SK-N-SH (cell line): Measurements from ENCODE around the gene ADAMTS3. TPM values are rescaled to one million over a fixed set of nuclear protein-coding genes. Genes with fewer than 3 reads are reported as not detected.

ENCODE experiments used
- CTCF ChIA-PET: fragments of 300-600, 350-600 bp; formaldehyde crosslinking; extraction: SDS; loops from one replicate; lab custom pipeline; 2021; lab: Yijun Ruan, JAX
- POLR2A ChIA-PET: fragments of 350-600 bp; sonication (Branson Sonifier 250); formaldehyde crosslinking; extraction: SDS; loops from one replicate; lab custom pipeline; 2020; ENCODE audit warnings: antibody characterized with exemption, inconsistent platforms; lab: Yijun Ruan, JAX
- DNase-seq: peaks from one replicate; pipeline ENCODE4 v3.0.0; 2012
- H2AFZ ChIP-seq: fragments of 200-600 bp; sonication (generic); 2 replicates; pipeline ENCODE4 v1.8.1; 2016; ENCODE audit warnings: antibody characterized with exemption, mild to moderate bottlenecking, low read depth
- H3F3A ChIP-seq: fragments of 200-600 bp; sonication (generic); replicated peaks from 2 replicates; pipeline ENCODE3; 2016; ENCODE audit warnings: antibody characterized with exemption, mild to moderate bottlenecking; ENCODE audit not compliant: insufficient read depth
- H3K27ac ChIP-seq, 2 experiments: fragments of 200-500 bp in 1 of 2; fragments of 200-600 bp in 1 of 2; sonication (Bioruptor generic) in 1 of 2; sonication (generic), shearing (Covaris generic) in 1 of 2; 2 replicates each; pipeline versions ENCODE4 v1.5.1 to v1.6.1; 2014 to 2016; ENCODE audit warnings: low read depth in 2 of 2, inconsistent platforms in 1 of 2, low read length in 1 of 2, mild to moderate bottlenecking in 1 of 2, mixed read lengths in 1 of 2
- H3K27me3 ChIP-seq: fragments of 200-600 bp; sonication (generic), shearing (Covaris generic); 2 replicates; pipeline ENCODE4 v1.6.1; 2016; ENCODE audit warnings: mixed run types; ENCODE audit not compliant: insufficient read depth
- H3K36me3 ChIP-seq, 2 experiments: fragments of 200-500 bp in 1 of 2; fragments of 200-600 bp in 1 of 2; sonication (Bioruptor generic) in 1 of 2; sonication (generic) in 1 of 2; replicated peaks in 1 of 2; 2 replicates each; pipeline versions ENCODE3 to v1.5.1; 2014 to 2016; ENCODE audit warnings: low read length in 1 of 2, mild to moderate bottlenecking in 1 of 2; ENCODE audit not compliant: insufficient read depth in 2 of 2, control insufficient read depth in 1 of 2
- H3K4me1 ChIP-seq, 2 experiments: fragments of 200-500 bp in 1 of 2; fragments of 200-600 bp in 1 of 2; sonication (Bioruptor generic) in 1 of 2; sonication (generic), shearing (Covaris generic) in 1 of 2; 2 replicates each; pipeline versions ENCODE4 v1.5.1 to v1.6.1; 2014 to 2016; ENCODE audit warnings: low read depth in 1 of 2, low read length in 1 of 2, mixed run types in 1 of 2; ENCODE audit not compliant: insufficient read depth in 2 of 2, control insufficient read depth in 1 of 2
- H3K4me2 ChIP-seq: fragments of 200-600 bp; sonication (generic), shearing (Covaris generic); 2 replicates; pipeline ENCODE4 v1.6.1; 2017; ENCODE audit warnings: mixed run types
- H3K4me3 ChIP-seq, 2 experiments: fragments of 200-500 bp in 1 of 2; fragments of 200-600 bp in 1 of 2; sonication (Bioruptor generic) in 1 of 2; sonication (generic), shearing (Covaris generic) in 1 of 2; 2 replicates each; pipeline versions ENCODE4 v1.5.1 to v1.8.1; 2014 to 2016; ENCODE audit warnings: low read depth in 2 of 2, inconsistent platforms in 1 of 2, low read length in 1 of 2, mild to moderate bottlenecking in 1 of 2, mixed read lengths in 1 of 2, moderate library complexity in 1 of 2
- H3K79me2 ChIP-seq: fragments of 200-600 bp; sonication (generic); 2 replicates; pipeline ENCODE4 v1.8.1; 2017; ENCODE audit warnings: mild to moderate bottlenecking; ENCODE audit not compliant: insufficient read depth
- H3K9ac ChIP-seq: fragments of 200-600 bp; sonication (generic); 2 replicates; pipeline ENCODE4 v1.6.1; 2017; ENCODE audit warnings: mixed run types
- H3K9me2 ChIP-seq: fragments of 200-600 bp; sonication (generic); 2 replicates; pipeline ENCODE4 v1.6.1; 2017; ENCODE audit warnings: mixed run types
- H3K9me3 ChIP-seq: fragments of 200-600 bp; sonication (generic); 2 replicates; pipeline ENCODE4 v1.6.1; 2017; ENCODE audit warnings: mixed run types, mild to moderate bottlenecking, moderate library complexity
- H4K20me1 ChIP-seq: fragments of 200-600 bp; sonication (generic); 2 replicates; pipeline ENCODE4 v1.6.1; 2017; ENCODE audit warnings: mild to moderate bottlenecking, mixed run types; ENCODE audit not compliant: insufficient read depth
- EZH2phosphoT487 ChIP-seq: fragments of 200-600 bp; sonication (generic); IDR thresholded peaks from 2 replicates; pipeline ENCODE4 v1.6.1; 2017; ENCODE audit warnings: low read depth, mixed run types, mild to moderate bottlenecking, antibody characterized with exemption, moderate library complexity, borderline replicate concordance
- FOXJ3 ChIP-seq: sonication (generic); formaldehyde crosslinking; IDR thresholded peaks from 2 replicates; pipeline ENCODE4 v1.5.1; 2020; ENCODE audit warnings: mild to moderate bottlenecking, missing genetic modification reagents
- FOXM1 ChIP-seq: IDR thresholded peaks from 2 replicates; pipeline ENCODE4 v1.4.0; 2012; ENCODE audit warnings: low read depth, mild to moderate bottlenecking
- GABPA ChIP-seq: IDR thresholded peaks from 2 replicates; pipeline ENCODE4 v1.4.0; 2012; ENCODE audit warnings: low read depth, mild to moderate bottlenecking
- GATA2 ChIP-seq: sonication (generic); formaldehyde crosslinking; IDR thresholded peaks from 2 replicates; pipeline ENCODE4 v1.5.0; 2020; ENCODE audit warnings: mild to moderate bottlenecking, missing genetic modification reagents
- JUND ChIP-seq: IDR thresholded peaks from 2 replicates; pipeline ENCODE4 v1.4.0; 2012
- POLR2AphosphoS5 ChIP-seq: IDR thresholded peaks from 2 replicates; pipeline ENCODE4 v1.6.1; 2012; ENCODE audit warnings: low read depth, low read length
- RAD21 ChIP-seq: IDR thresholded peaks from 2 replicates; pipeline ENCODE4 v1.6.1; 2012; ENCODE audit warnings: mild to moderate bottlenecking, low read length
- RFX5 ChIP-seq: IDR thresholded peaks from 2 replicates; pipeline ENCODE4 v1.6.1; 2012; ENCODE audit warnings: mild to moderate bottlenecking, improper control_type of control experiment, low read length
- RXRA ChIP-seq: IDR thresholded peaks from 2 replicates; pipeline ENCODE4 v1.4.0; 2012; ENCODE audit warnings: low read depth, mild to moderate bottlenecking, borderline replicate concordance
- SMC3 ChIP-seq: IDR thresholded peaks from 2 replicates; pipeline ENCODE4 v1.6.1; 2012; ENCODE audit warnings: low read depth, low read length, improper control_type of control experiment
- TAF1 ChIP-seq: IDR thresholded peaks from 2 replicates; pipeline ENCODE4 v1.6.1; 2012; ENCODE audit warnings: low read depth, mild to moderate bottlenecking, low read length, moderate library complexity, borderline replicate concordance
- WGBS: methylation state at CpG from one replicate; pipeline ENCODE4 v1.1.6; 2017; ENCODE audit warnings: low lambda C conversion rate; 5-methylcytosine and 5-hydroxymethylcytosine counted together
- polyA plus RNA-seq, 3 experiments: library from polyadenylated mRNA; depleted of rRNA; stranded (reverse); fragments of >200 nt; gene quantifications; 2 replicates each; pipeline ENCODE4 v1.2.3, GENCODE V29; 2012
- TF ChIP-seq, protein P1 (sequence below): fragments of 150-350 bp; IDR thresholded peaks from 2 replicates; pipeline ENCODE4 v1.6.1; 2017; ENCODE audit warnings: antibody characterized with exemption, low read length, low read depth, borderline replicate concordance
- TF ChIP-seq, protein P2 (sequence below): IDR thresholded peaks from 2 replicates; pipeline ENCODE4 v1.4.0; 2012; ENCODE audit warnings: low read depth, borderline replicate concordance

The ADAMTS3 gene
- polyA plus RNA-seq, 1 of the 3 experiments (the other 2 are of a cell fraction): 0.99 TPM

DNA sequence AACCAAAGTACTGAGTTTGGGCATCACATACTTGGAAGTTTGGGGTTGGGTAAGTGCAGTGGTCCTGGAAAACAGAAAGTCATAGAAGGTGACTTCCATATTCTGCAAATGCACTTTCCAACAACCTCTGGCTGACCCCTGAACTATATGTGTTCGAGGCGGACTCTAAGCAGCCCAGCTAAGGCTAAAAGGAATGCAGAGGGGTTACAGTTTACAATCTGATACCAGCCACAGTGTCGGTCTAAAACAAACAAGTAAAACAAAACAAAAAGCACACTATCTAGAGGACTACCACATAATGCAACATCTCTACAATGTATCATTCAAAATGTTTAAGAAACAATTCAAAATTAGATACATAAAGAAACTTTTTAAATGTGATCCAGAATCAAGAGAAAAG, 185.6 kb downstream of the ADAMTS3 start:
- Histone ChIP-seq H3K79me2 (no peaks in the 10 kb centered on the region), H3K9ac (no peak overlapping the region), H3K4me2 (no peak overlapping the region), H3K9me2 (no peaks in the 10 kb centered on the region), H3K36me3 (no peaks in the 10 kb centered on the region), H2AFZ (no peak overlapping the region), H3K27me3 (no peaks in the 10 kb centered on the region), H3K4me1 (peaks cover 0 to 5% of the 10 kb centered on the region in 2 experiments; a peak in 2 of 4 replicates), H3K27ac (no peak overlapping the region)
- POLR2A ChIA-PET: no interaction called here
- TF ChIP-seq FOXJ3 (CRISPR knock-in tag) (no peak), RXRA (no peak), JUND (no peak), EZH2phosphoT487 (no peak), RAD21 (no peak), POLR2AphosphoS5 (no peak), GABPA (no peak), SMC3 (no peak), RFX5 (no peak), TAF1 (no peak), GATA2 (no peak)
- TF ChIP-seq, protein P1, sequence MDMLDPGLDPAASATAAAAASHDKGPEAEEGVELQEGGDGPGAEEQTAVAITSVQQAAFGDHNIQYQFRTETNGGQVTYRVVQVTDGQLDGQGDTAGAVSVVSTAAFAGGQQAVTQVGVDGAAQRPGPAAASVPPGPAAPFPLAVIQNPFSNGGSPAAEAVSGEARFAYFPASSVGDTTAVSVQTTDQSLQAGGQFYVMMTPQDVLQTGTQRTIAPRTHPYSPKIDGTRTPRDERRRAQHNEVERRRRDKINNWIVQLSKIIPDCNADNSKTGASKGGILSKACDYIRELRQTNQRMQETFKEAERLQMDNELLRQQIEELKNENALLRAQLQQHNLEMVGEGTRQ: no peak
- TF ChIP-seq, protein P2, sequence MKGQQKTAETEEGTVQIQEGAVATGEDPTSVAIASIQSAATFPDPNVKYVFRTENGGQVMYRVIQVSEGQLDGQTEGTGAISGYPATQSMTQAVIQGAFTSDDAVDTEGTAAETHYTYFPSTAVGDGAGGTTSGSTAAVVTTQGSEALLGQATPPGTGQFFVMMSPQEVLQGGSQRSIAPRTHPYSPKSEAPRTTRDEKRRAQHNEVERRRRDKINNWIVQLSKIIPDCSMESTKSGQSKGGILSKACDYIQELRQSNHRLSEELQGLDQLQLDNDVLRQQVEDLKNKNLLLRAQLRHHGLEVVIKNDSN: no peak
- TF ChIP-seq, all 33 proteins: peak for 0
- Histone ChIP-seq H3K4me3 (no peak overlapping the region), H3F3A (no peaks in the 10 kb centered on the region), H4K20me1 (no peaks in the 10 kb centered on the region), H3K9me3 (no peaks in the 10 kb centered on the region)
- WGBS: 76% methylated on average over 3 of the region's 3 CpGs
- no peak for DNase-seq
- CTCF ChIA-PET: no interaction called here

DNA sequence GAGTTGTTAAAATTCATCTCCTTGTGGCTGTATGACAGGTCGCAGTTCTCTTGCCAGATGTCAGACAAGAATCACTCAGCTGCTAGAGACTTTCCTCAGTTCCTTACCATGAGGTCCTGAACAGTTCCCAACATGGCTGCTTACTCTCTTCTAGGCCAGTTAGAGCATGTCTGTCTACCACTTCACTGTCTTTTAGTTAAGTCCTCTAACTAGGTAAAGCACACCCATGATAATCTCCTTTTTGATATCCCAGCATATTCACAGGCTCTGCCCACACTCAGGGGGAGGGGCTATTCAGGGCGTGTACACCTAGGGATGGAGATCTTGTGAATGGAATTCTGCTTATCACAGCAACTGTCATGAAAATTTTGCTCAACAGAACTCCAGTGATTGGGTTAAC, 190.1 kb downstream of the ADAMTS3 start:
- no peaks in the 10 kb centered on the region for H3K9me2 ChIP-seq
- H3K4me1 ChIP-seq: peaks cover 0 to 28% of the 10 kb centered on the region in 2 experiments; a peak in 3 of 4 replicates
- no peaks in the 10 kb centered on the region for H3K36me3 ChIP-seq
- WGBS: 88% methylated on average over 2 of the region's 2 CpGs
- H3K27me3 ChIP-seq: no peaks in the 10 kb centered on the region
- no peak overlapping the region for H3K4me2 ChIP-seq
- H3K27ac ChIP-seq: no peak overlapping the region; a peak in 1 of 4 replicates
- H3F3A ChIP-seq: peaks cover 15% of the 10 kb centered on the region
- ChIA-PET POLR2A (no interaction called here), CTCF (interaction anchor here (0.9 kb wide), 1 partner anchor 53 kb away, joined by 4 read pairs; no protein-coding TSS in a partner anchor)
- no peaks in the 10 kb centered on the region for H3K9me3 ChIP-seq
- no peak overlapping the region for H3K4me3 ChIP-seq
- no peak for TF ChIP-seq FOXM1
- H4K20me1 ChIP-seq: no peaks in the 10 kb centered on the region
- DNase-seq: no peak
- no peak overlapping the region for H2AFZ ChIP-seq
- H3K9ac ChIP-seq: no peak overlapping the region
- no peaks in the 10 kb centered on the region for H3K79me2 ChIP-seq
